Measurements from ENCODE around the gene TANC1. TPM values are rescaled to one million over a fixed set of nuclear protein-coding genes. Genes with fewer than 3 reads are reported as not detected.

TANC1 gene
- polyA plus RNA-seq, 1 donor (not counting 4 experiments of a cell fraction or from before 2014, with no cell fraction given): 33.5 TPM

GRCh38 chr2:159118859-159119500 is 150.5 kb downstream of the TANC1 start:
- FAIRE-seq (no peak), DNase-seq (ENCODE audit: low read depth, low spot score) (no peak)
- Histone ChIP-seq H3K36me3 (ENCODE audit: control insufficient read depth in 2 of 2, extremely low read depth in 1 of 2, insufficient read depth in 2 of 2, low read length in 2 of 2) (peaks cover 2 to 16% of the 10 kb centered on the region in 2 experiments), H3K4me3 (ENCODE audit: control insufficient read depth in 2 of 3, extremely low read depth in 1 of 3, insufficient read depth in 2 of 3, low read depth in 1 of 3, low read length in 3 of 3) (no peak overlapping the region), H3K9ac (ENCODE audit: control insufficient read depth, extremely low read depth, insufficient read depth, low read length) (no peak overlapping the region), H2AFZ (ENCODE audit: control insufficient read depth, low read length) (no peak overlapping the region), H3K27me3 (ENCODE audit: control insufficient read depth, extremely low read depth, insufficient read depth, low read length) (no peaks in the 10 kb centered on the region), H3K9me1 (ENCODE audit: control insufficient read depth, extremely low read depth, insufficient read depth, low read length) (no peaks in the 10 kb centered on the region), H3K4me1 (ENCODE audit: control insufficient read depth, extremely low read depth, insufficient read depth, low read length) (peaks cover 19% of the 10 kb centered on the region), H3K4me2 (ENCODE audit: control insufficient read depth, extremely low read depth, insufficient read depth, low read depth, low read length) (no peak overlapping the region), H3K79me2 (ENCODE audit: control insufficient read depth, insufficient read depth, low read length) (peaks cover 39% of the 10 kb centered on the region), H4K20me1 (ENCODE audit: control insufficient read depth, extremely low read depth, insufficient read depth, low read length) (no peaks in the 10 kb centered on the region), H3K27ac (ENCODE audit: control insufficient read depth, insufficient read depth, low read length) (no peak overlapping the region), H3K9me3 (ENCODE audit: control insufficient read depth, low read depth, low read length) (no peaks in the 10 kb centered on the region)
- TF ChIP-seq, protein P1, sequence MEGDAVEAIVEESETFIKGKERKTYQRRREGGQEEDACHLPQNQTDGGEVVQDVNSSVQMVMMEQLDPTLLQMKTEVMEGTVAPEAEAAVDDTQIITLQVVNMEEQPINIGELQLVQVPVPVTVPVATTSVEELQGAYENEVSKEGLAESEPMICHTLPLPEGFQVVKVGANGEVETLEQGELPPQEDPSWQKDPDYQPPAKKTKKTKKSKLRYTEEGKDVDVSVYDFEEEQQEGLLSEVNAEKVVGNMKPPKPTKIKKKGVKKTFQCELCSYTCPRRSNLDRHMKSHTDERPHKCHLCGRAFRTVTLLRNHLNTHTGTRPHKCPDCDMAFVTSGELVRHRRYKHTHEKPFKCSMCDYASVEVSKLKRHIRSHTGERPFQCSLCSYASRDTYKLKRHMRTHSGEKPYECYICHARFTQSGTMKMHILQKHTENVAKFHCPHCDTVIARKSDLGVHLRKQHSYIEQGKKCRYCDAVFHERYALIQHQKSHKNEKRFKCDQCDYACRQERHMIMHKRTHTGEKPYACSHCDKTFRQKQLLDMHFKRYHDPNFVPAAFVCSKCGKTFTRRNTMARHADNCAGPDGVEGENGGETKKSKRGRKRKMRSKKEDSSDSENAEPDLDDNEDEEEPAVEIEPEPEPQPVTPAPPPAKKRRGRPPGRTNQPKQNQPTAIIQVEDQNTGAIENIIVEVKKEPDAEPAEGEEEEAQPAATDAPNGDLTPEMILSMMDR (optimal IDR thresholded peaks at IDR 0.05 in 1 of 3, IDR thresholded peaks at IDR 0.05 in 1 of 3, conservative IDR thresholded peaks at IDR 0.05 in 1 of 3; ENCODE audit: extremely low read depth in 1 of 3, insufficient read depth in 2 of 3, low read length in 3 of 3): no peak
- TF ChIP-seq EZH2 (IDR thresholded peaks at IDR 0.05; ENCODE audit: low read length): no peak
- dilution Hi-C loops (cut with MboI; ENCODE audit: extremely low pct_ligation_motif_present, low sequenced_read_pairs): no loop called here

DNA sequence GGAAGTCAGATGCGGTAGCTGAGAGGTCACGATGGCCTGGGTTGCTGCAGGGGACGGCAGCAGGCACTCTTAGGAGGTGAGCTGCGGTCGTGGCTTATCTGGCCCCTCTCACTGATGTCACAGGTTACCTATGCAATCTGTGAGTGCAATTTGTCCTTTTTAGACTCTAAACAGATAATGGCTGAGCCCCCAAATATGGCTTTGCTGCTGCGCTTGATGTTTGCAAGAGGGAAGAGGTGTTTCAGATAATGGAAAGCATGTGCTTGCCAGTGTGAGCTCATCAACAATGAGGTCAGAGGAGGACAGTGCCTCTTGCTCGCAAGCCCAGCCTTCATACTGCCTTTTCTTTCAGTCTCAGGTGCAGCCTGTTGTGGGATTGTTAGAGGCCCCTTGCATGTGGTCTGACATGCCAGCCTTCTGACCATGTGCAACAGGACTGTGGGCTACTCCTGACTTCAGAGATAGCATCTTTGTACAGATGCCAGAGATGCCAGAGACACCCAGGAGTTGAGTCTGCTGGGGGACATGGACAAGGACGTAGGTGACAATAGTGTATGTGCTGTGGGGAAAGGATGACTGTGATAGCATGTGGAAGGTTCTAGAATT is 151.3 kb downstream of the TANC1 start:
- DNase-seq (ENCODE audit: low read depth, low spot score): no peak
- Histone ChIP-seq H2AFZ (ENCODE audit: control insufficient read depth, low read length) (no peak overlapping the region), H3K4me1 (ENCODE audit: control insufficient read depth, extremely low read depth, insufficient read depth, low read length) (peaks cover 26% of the 10 kb centered on the region), H3K4me2 (ENCODE audit: control insufficient read depth, extremely low read depth, insufficient read depth, low read depth, low read length) (no peak overlapping the region), H3K27ac (ENCODE audit: control insufficient read depth, insufficient read depth, low read length) (no peak overlapping the region), H3K9me1 (ENCODE audit: control insufficient read depth, extremely low read depth, insufficient read depth, low read length) (no peaks in the 10 kb centered on the region), H3K27me3 (ENCODE audit: control insufficient read depth, extremely low read depth, insufficient read depth, low read length) (no peaks in the 10 kb centered on the region), H3K4me3 (ENCODE audit: control insufficient read depth in 2 of 3, extremely low read depth in 1 of 3, insufficient read depth in 2 of 3, low read depth in 1 of 3, low read length in 3 of 3) (no peak overlapping the region), H3K9ac (ENCODE audit: control insufficient read depth, extremely low read depth, insufficient read depth, low read length) (no peak overlapping the region), H3K9me3 (ENCODE audit: control insufficient read depth, low read depth, low read length) (no peaks in the 10 kb centered on the region), H3K36me3 (ENCODE audit: control insufficient read depth in 2 of 2, extremely low read depth in 1 of 2, insufficient read depth in 2 of 2, low read length in 2 of 2) (peaks cover 2 to 16% of the 10 kb centered on the region in 2 experiments), H4K20me1 (ENCODE audit: control insufficient read depth, extremely low read depth, insufficient read depth, low read length) (no peaks in the 10 kb centered on the region), H3K79me2 (ENCODE audit: control insufficient read depth, insufficient read depth, low read length) (peaks cover 39% of the 10 kb centered on the region)
- no peak for FAIRE-seq
- TF ChIP-seq, protein P1 (optimal IDR thresholded peaks at IDR 0.05 in 1 of 3, IDR thresholded peaks at IDR 0.05 in 1 of 3, conservative IDR thresholded peaks at IDR 0.05 in 1 of 3; ENCODE audit: extremely low read depth in 1 of 3, insufficient read depth in 2 of 3, low read length in 3 of 3): no peak
- no peak for TF ChIP-seq EZH2 (IDR thresholded peaks at IDR 0.05; ENCODE audit: low read length)
- dilution Hi-C loops (cut with MboI; ENCODE audit: extremely low pct_ligation_motif_present, low sequenced_read_pairs): no loop called here
